Psoas muscle (tissue), 8 donors: ENCODE data around the gene PDE11A. TPM values are rescaled to one million over a fixed set of nuclear protein-coding genes. Genes with fewer than 3 reads are reported as not detected.

Source experiments
- ATAC-seq, 4 donors: fragments of 200-7000 bp; cut with Tn5 transposase; one replicate each; pipeline ENCODE4 v1.9.1; 2020; ENCODE audit warnings: moderate library complexity in 3 of 4, mild to moderate bottlenecking in 2 of 4
- DNase-seq, 2 donors: peaks; one replicate each; pipeline ENCODE4 v3.0.0-alpha.2; 2020
- H3K27ac ChIP-seq: fragments of 200-600 bp; one replicate; pipeline ENCODE4 v1.8.0; 2022
- H3K27me3 ChIP-seq, 3 donors: fragments of 200-600 bp in 1 of 3; one replicate each; pipeline versions ENCODE4 v1.6.1 to v1.8.0; 2013 to 2022; ENCODE audit warnings: low read length in 2 of 3, mild to moderate bottlenecking in 2 of 3, moderate library complexity in 1 of 3; ENCODE audit not compliant: insufficient read depth in 3 of 3
- H3K36me3 ChIP-seq, 2 donors: fragments of 200-600 bp in 1 of 2; one replicate each; pipeline versions ENCODE4 v1.6.1 to v1.8.0; 2013 to 2022; ENCODE audit warnings: low read depth in 1 of 2, mild to moderate bottlenecking in 1 of 2, moderate library complexity in 1 of 2; ENCODE audit not compliant: insufficient read depth in 1 of 2
- H3K4me1 ChIP-seq: fragments of 200-600 bp; one replicate; pipeline ENCODE4 v1.8.0; 2022
- H3K4me3 ChIP-seq: fragments of 200-600 bp; one replicate; pipeline ENCODE4 v1.8.0; 2022; ENCODE audit warnings: mild to moderate bottlenecking
- H3K9me3 ChIP-seq: fragments of 200-600 bp; one replicate; pipeline ENCODE4 v1.8.0; 2022
- CTCF ChIP-seq: fragments of 200-600 bp; IDR thresholded peaks from one replicate; pipeline ENCODE4 v1.8.0; 2022; ENCODE audit warnings: antibody characterized with exemption
- WGBS, 3 donors: extraction: QIAGEN DNeasy Blood & Tissue Kit; methylation state at CpG; one replicate each; pipeline versions ENCODE4 v1.1.6 to v1.1.7; 2013; 5-methylcytosine and 5-hydroxymethylcytosine counted together
- intact Hi-C, 2 donors: fragments of 100-400 bp; cut with DNase I; formaldehyde crosslinking; loops; one replicate each; pipeline versions ENCODE4 v1.11.0 to v1.14.2; 2022
- polyA plus RNA-seq, 3 donors: library from polyadenylated mRNA; stranded (reverse); fragments of 200-250 nt; gene quantifications; one replicate each; pipeline ENCODE4 v1.2.3, GENCODE V29; 2013
- total RNA-seq, 4 donors: library from RNA; stranded (reverse); fragmentation: NEBNext Ultra II Directional in 2 of 4; extraction: Animal tissue kit (Norgen Biotek cat#: 25700) in 2 of 4; gene quantifications; one replicate each; pipeline versions ENCODE4 v1.2.1 to v1.2.4, GENCODE V29; 2021 to 2023
- donor health status: healthy with polysubstance abuse.
- donor health status: DM: no; HTN: no; CAD: no; lungs with moderate emphysema.
- donor health status: Bipolar disorder and iron deficiency.
- donor health status: healthy.
- donor health status: DM: yes; HTN: yes; CAD: no.
- donor health status: DM: no; HTN: no; CAD: no.
- donor health status: DM: no; HTN: no; CAD: no.
- donor health status: DM: yes; HTN: yes; CAD: no.

The PDE11A gene
- total and polyA plus RNA-seq, 7 donors: 0.35 to 39.7 (median 2.3) TPM

DNA sequence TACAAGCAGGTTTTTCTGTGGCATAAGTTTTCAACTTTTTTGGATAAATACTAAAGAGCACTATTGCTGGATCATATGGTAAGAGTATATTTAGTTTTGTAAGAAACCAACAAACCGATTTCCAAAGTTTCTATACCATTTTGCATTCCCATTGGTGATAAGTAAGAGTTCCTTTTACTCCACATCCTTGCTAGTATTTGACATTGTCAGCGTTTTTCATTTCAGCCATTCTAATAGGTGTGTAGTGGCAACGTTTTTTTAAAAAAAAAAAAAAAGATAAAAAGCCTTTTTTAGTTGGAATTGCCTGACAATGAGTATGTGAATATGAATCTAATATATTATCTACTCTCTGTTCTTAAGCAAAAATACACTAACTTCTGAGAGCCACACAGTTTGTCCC lies 494.1 kb downstream of the PDE11A start:
- TF ChIP-seq CTCF: no peak
- no peak overlapping the region for H3K4me3 ChIP-seq
- DNase-seq: no peak
- no peak for ATAC-seq
- H3K27ac ChIP-seq: no peak overlapping the region
- H3K36me3 ChIP-seq: no peaks in the 10 kb centered on the region
- H3K9me3 ChIP-seq: no peaks in the 10 kb centered on the region
- intact Hi-C loops: no loop called here
- H3K27me3 ChIP-seq: no peaks in the 10 kb centered on the region
- 83 to 84% (median 83%) methylated on average over 3 of the region's 3 CpGs for WGBS, 3 donors
- no peaks in the 10 kb centered on the region for H3K4me1 ChIP-seq

GRCh38 chr2:177577075-177577474 lies 495.5 kb downstream of the PDE11A start:
- ATAC-seq (no peak), DNase-seq (no peak)
- Histone ChIP-seq H3K4me1 (no peaks in the 10 kb centered on the region), H3K27ac (no peak overlapping the region), H3K4me3 (no peak overlapping the region), H3K9me3 (no peaks in the 10 kb centered on the region), H3K36me3 (no peaks in the 10 kb centered on the region), H3K27me3 (no peaks in the 10 kb centered on the region)
- WGBS, 3 donors: 81 to 93% (median 86%) methylated on average over 1 of the region's 1 CpG
- no peak for TF ChIP-seq CTCF
- intact Hi-C loops: no loop called here

GRCh38 chr2:177575358-177575757 lies 497.2 kb downstream of the PDE11A start:
- Histone ChIP-seq H3K4me1 (no peaks in the 10 kb centered on the region), H3K27ac (no peak overlapping the region), H3K4me3 (no peak overlapping the region), H3K9me3 (no peaks in the 10 kb centered on the region), H3K36me3 (no peaks in the 10 kb centered on the region), H3K27me3 (no peaks in the 10 kb centered on the region)
- 96 to 100% (median 98%) methylated on average over 2 of the region's 2 CpGs for WGBS, 3 donors
- no peak for ATAC-seq
- intact Hi-C loops: no loop called here
- no peak for DNase-seq
- no peak for TF ChIP-seq CTCF

DNA sequence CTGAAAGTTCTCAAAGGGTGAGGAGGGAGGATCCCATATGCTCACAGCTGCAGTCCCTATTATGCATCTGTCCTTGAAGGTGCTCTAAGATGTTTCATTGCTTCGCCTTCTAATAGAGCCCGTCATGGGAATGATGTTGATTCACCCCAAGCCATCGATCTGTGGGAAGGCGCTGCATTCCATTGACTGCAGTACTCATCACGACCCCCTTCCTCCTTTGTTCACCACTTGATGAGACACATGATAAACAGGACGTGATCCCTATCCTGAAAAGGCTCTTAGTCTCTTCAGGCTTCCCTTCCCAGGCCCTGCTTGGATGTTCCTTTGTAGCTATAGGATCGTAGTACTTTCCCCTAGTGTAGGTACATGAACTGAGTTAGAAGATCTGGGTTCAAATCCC lies 498.2 kb downstream of the PDE11A start:
- WGBS, 3 donors: 90 to 91% (median 91%) methylated on average over 7 of the region's 7 CpGs
- no peak overlapping the region for H3K27ac ChIP-seq
- no peaks in the 10 kb centered on the region for H3K4me1 ChIP-seq
- no peaks in the 10 kb centered on the region for H3K27me3 ChIP-seq
- ATAC-seq (no peak), DNase-seq (no peak)
- H3K36me3 ChIP-seq: no peaks in the 10 kb centered on the region
- no peaks in the 10 kb centered on the region for H3K9me3 ChIP-seq
- intact Hi-C loops: no loop called here
- H3K4me3 ChIP-seq: no peak overlapping the region
- TF ChIP-seq CTCF: no peak

Other genes with a start within 250 kb of the PDE11A start
- 1 to 10 TPM; 4.4 to 6.5 (median 4.8) TPM for gene RBM45, start 39.7 kb upstream of the PDE11A start, total RNA-seq
- 1 to 10 TPM; 3.4 to 9.5 (median 3.9) TPM for gene RBM45, start 39.7 kb upstream of the PDE11A start, polyA plus RNA-seq
- gene OSBPL6, start 121.7 kb upstream of the PDE11A start, total RNA-seq: 100 to 1,000 TPM in 1 of 4 donors, 10 to 100 TPM in 3; 29.8 to 147 (median 44.4) TPM
- gene OSBPL6, start 121.7 kb upstream of the PDE11A start, polyA plus RNA-seq: 10 to 100 TPM; 11.4 to 36.4 (median 18.2) TPM